Ovary (tissue), 9 donors: ENCODE data around the gene USP10. TPM values are rescaled to one million over a fixed set of nuclear protein-coding genes. Genes with fewer than 3 reads are reported as not detected.

Experiments
- DNase-seq, 5 donors: peaks; one replicate each; pipeline ENCODE4 v3.0.0-alpha.2; 2019 to 2020
- H3K27ac ChIP-seq, 2 donors: fragments of 200-600 bp; one replicate each; pipeline versions ENCODE4 v1.5.1 to v1.8.0; 2019 to 2022
- H3K27me3 ChIP-seq: fragments of 200-600 bp; one replicate; pipeline ENCODE4 v1.8.0; 2022
- H3K36me3 ChIP-seq: fragments of 200-600 bp; sonication (generic); one replicate; pipeline ENCODE4 v1.5.1; 2019
- H3K4me1 ChIP-seq: one replicate; pipeline ENCODE4 v1.8.1; 2013; ENCODE audit warnings: mild to moderate bottlenecking, moderate library complexity; ENCODE audit not compliant: insufficient read depth
- H3K4me3 ChIP-seq: fragments of 200-600 bp; sonication (generic); one replicate; pipeline ENCODE4 v1.5.1; 2017
- H3K9me3 ChIP-seq, 2 donors: fragments of 200-600 bp in 1 of 2; sonication (generic) in 1 of 2; one replicate each; pipeline versions ENCODE4 v1.5.1 to v1.8.1; 2013 to 2019; ENCODE audit warnings: mild to moderate bottlenecking in 1 of 2, moderate library complexity in 1 of 2
- CTCF ChIP-seq, 3 donors: fragments of 450-650 bp in 2 of 3; fragments of 200-600 bp in 1 of 3; IDR thresholded peaks; one replicate each; pipeline versions ENCODE4 v1.5.1 to v1.8.0; 2016 to 2022; ENCODE audit warnings: antibody characterized with exemption in 3 of 3, mild to moderate bottlenecking in 1 of 3
- EP300 ChIP-seq: sonication (generic); formaldehyde crosslinking; IDR thresholded peaks from one replicate; pipeline ENCODE4 v1.6.1; 2017; ENCODE audit warnings: antibody characterized with exemption
- POLR2A ChIP-seq: fragments of 450-650 bp; IDR thresholded peaks from one replicate; pipeline ENCODE4 v1.6.1; 2017; ENCODE audit warnings: antibody characterized with exemption, mild to moderate bottlenecking, moderate library complexity
- WGBS, 3 donors: extraction: QIAGEN DNeasy Blood & Tissue Kit in 1 of 3; methylation state at CpG; one replicate each; pipeline versions ENCODE4 v1.1.5 to v1.1.7; 2013 to 2017; 5-methylcytosine and 5-hydroxymethylcytosine counted together
- intact Hi-C, 4 donors: fragments of 100-400 bp; cut with DNase I; formaldehyde crosslinking; loops; one replicate each; pipeline versions ENCODE4 v1.11.0 to v1.15.1; 2022 to 2023
- polyA plus RNA-seq, 2 donors: library from polyadenylated mRNA; stranded (reverse); fragments of 200-250 nt in 1 of 2; fragments of 350-450 nt in 1 of 2; fragmentation: Illumina TruSeq in 1 of 2; extraction: RNeasy Lipid Tissue Mini Kit (QIAGEN cat#74804) in 1 of 2; gene quantifications; one replicate each; pipeline ENCODE4 v1.2.3, GENCODE V29; 2013 to 2014
- total RNA-seq, 7 donors: library from RNA; depleted of rRNA in 2 of 7; stranded (reverse); fragments of >200 nt in 2 of 7; fragmentation: NEBNext Ultra II Directional in 3 of 7; extraction: Animal tissue kit (Norgen Biotek cat#: 25700) in 3 of 7; gene quantifications; one replicate each; pipeline versions ENCODE4 v1.1.0 to v1.2.4, GENCODE V29; 2016 to 2023
- donor health status: DM: no; HTN: no; CAD: no; lungs with moderate emphysema.
- donor health status: DM: no; HTN: no; CAD: no.
- donor health status: Bipolar disorder and iron deficiency.
- donor health status: DM: yes; HTN: yes; CAD: no.
- donor health status: DM: no; HTN: no; CAD: no.
- donor health status: DM: yes; HTN: yes; CAD: no.

USP10 gene
- total and polyA plus RNA-seq, 9 donors = 24.6 to 98.8 (median 71.4) TPM

- H3K4me1 ChIP-seq = peaks cover 18% of the 10 kb centered on the region
- H3K4me3 ChIP-seq = no peak overlapping the region
- no peaks in the 10 kb centered on the region for H3K36me3 ChIP-seq
- 54 to 69% (median 63%) methylated on average over 17 of the region's 17 CpGs for WGBS, 3 donors
- no peak for TF ChIP-seq POLR2A
- H3K27ac ChIP-seq = no peak overlapping the region
- intact Hi-C loops = loop anchor here (1.0 to 5.0 kb wide), 3 partner anchors 197 to 216 kb away; no protein-coding TSS in a partner anchor
- no peaks in the 10 kb centered on the region for H3K9me3 ChIP-seq
- no peaks in the 10 kb centered on the region for H3K27me3 ChIP-seq
- DNase-seq = no peak
These were observed 55.3 kb downstream of the USP10 start for GRCh38 chr16:84754956-84755672.

- H3K9me3 ChIP-seq = no peaks in the 10 kb centered on the region
- TF ChIP-seq EP300 (no peak), POLR2A (no peak), CTCF (IDR thresholded peaks at IDR 0.05) (no peak)
- intact Hi-C loops = loop anchor here in 2 of 4 donors (5.0 kb wide), 1 partner anchor 195 kb away; no protein-coding TSS in a partner anchor
- WGBS, 3 donors = 44 to 85% (median 45%) methylated on average over 2 of the region's 2 CpGs
- no peak overlapping the region for H3K27ac ChIP-seq
- H3K4me1 ChIP-seq = peaks cover 13% of the 10 kb centered on the region
- no peaks in the 10 kb centered on the region for H3K27me3 ChIP-seq
- H3K4me3 ChIP-seq = no peak overlapping the region
- no peaks in the 10 kb centered on the region for H3K36me3 ChIP-seq
- no peak for DNase-seq
These were observed 57.0 kb downstream of the USP10 start for GRCh38 chr16:84756830-84757229.

- intact Hi-C loops = loop anchor here in 2 of 4 donors (5.0 kb wide), 1 partner anchor 194 kb away; no protein-coding TSS in a partner anchor
- DNase-seq = no peak
- Histone ChIP-seq H3K27ac (no peak overlapping the region), H3K27me3 (no peaks in the 10 kb centered on the region), H3K4me3 (no peak overlapping the region), H3K9me3 (no peaks in the 10 kb centered on the region), H3K36me3 (no peaks in the 10 kb centered on the region), H3K4me1 (peaks cover 13% of the 10 kb centered on the region)
- whole genome bisulfite sequencing, 3 donors = 52 to 79% (median 67%) methylated on average over 7 of the region's 7 CpGs
- no peak for TF ChIP-seq CTCF (IDR thresholded peaks at IDR 0.05)
- no peak for TF ChIP-seq EP300
- TF ChIP-seq POLR2A = no peak
These were observed 58.8 kb downstream of the USP10 start for GRCh38 chr16:84758627-84759026.

- 61 to 72% (median 68%) methylated on average over 8 of the region's 8 CpGs for WGBS, 3 donors
- Histone ChIP-seq H3K27ac (no peak overlapping the region), H3K36me3 (no peaks in the 10 kb centered on the region), H3K9me3 (no peaks in the 10 kb centered on the region), H3K27me3 (no peaks in the 10 kb centered on the region), H3K4me1 (peaks cover 13% of the 10 kb centered on the region), H3K4me3 (no peak overlapping the region)
- TF ChIP-seq POLR2A (no peak), CTCF (IDR thresholded peaks at IDR 0.05) (no peak), EP300 (no peak)
- no peak for DNase-seq
- intact Hi-C loops = loop anchor here in 2 of 4 donors (5.0 kb wide), 1 partner anchor 193 kb away; no protein-coding TSS in a partner anchor
These were observed 59.3 kb downstream of the USP10 start for GRCh38 chr16:84759061-84759460.

- TF ChIP-seq CTCF (IDR thresholded peaks at IDR 0.05) (no peak), EP300 (no peak), POLR2A (no peak)
- WGBS, 3 donors = 83 to 89% (median 85%) methylated on average over 3 of the region's 3 CpGs
- no peak overlapping the region for H3K4me3 ChIP-seq
- H3K4me1 ChIP-seq = peaks cover 9% of the 10 kb centered on the region
- no peaks in the 10 kb centered on the region for H3K27me3 ChIP-seq
- no peak for DNase-seq
- H3K36me3 ChIP-seq = no peaks in the 10 kb centered on the region
- H3K9me3 ChIP-seq = no peaks in the 10 kb centered on the region
- no peak overlapping the region for H3K27ac ChIP-seq
- intact Hi-C loops = loop anchor here in 2 of 4 donors (5.0 kb wide), 1 partner anchor 192 kb away; no protein-coding TSS in a partner anchor
These were observed 60.1 kb downstream of the USP10 start for GRCh38 chr16:84759906-84760305.
